ENCODE results near the gene RGL4.
"Not testable (repeated sequence)": the region's sequence is repeated elsewhere in the genome, so short reads cannot be mapped to it uniquely, and the experiment has no call there.

Gene RGL4

GRCh38 chr22:23673050-23673620 is 17.7 kb upstream of the RGL4 start:
- Histone ChIP-seq H3K9ac (ENCODE audit: low read length) (no peak overlapping the region), H3K4me1 (ENCODE audit: control insufficient read depth, insufficient read depth, low read length) (no peaks in the 10 kb centered on the region), H3K4me3 (ENCODE audit: low read length) (no peak overlapping the region), H3K27ac (ENCODE audit: low read depth, low read length) (no peak overlapping the region), H3K27me3 (ENCODE audit: control insufficient read depth, insufficient read depth, low read length) (no peaks in the 10 kb centered on the region), H3K36me3 (ENCODE audit: control insufficient read depth, insufficient read depth, low read length) (peaks cover 3% of the 10 kb centered on the region)

- Histone ChIP-seq H3K27ac (ENCODE audit: low read depth, low read length) (no peak overlapping the region), H3K9ac (ENCODE audit: low read length) (no peak overlapping the region), H3K4me3 (ENCODE audit: low read length) (no peak overlapping the region), H3K27me3 (ENCODE audit: control insufficient read depth, insufficient read depth, low read length) (no peaks in the 10 kb centered on the region), H3K4me1 (ENCODE audit: control insufficient read depth, insufficient read depth, low read length) (no peaks in the 10 kb centered on the region), H3K36me3 (ENCODE audit: control insufficient read depth, insufficient read depth, low read length) (peaks cover 3% of the 10 kb centered on the region)
Observed at GRCh38 chr22:23673826-23674690, 16.8 kb upstream of the RGL4 start.

- not testable (repeated sequence) for H3K9ac ChIP-seq (ENCODE audit: low read length); H3K27me3 ChIP-seq (ENCODE audit: control insufficient read depth, insufficient read depth, low read length); H3K36me3 ChIP-seq (ENCODE audit: control insufficient read depth, insufficient read depth, low read length); H3K4me3 ChIP-seq (ENCODE audit: low read length); H3K4me1 ChIP-seq (ENCODE audit: control insufficient read depth, insufficient read depth, low read length); H3K27ac ChIP-seq (ENCODE audit: low read depth, low read length)
Observed at GRCh38 chr22:23674886-23675501, 15.8 kb upstream of the RGL4 start.

GRCh38 chr22:23675502-23676415 is 15.1 kb upstream of the RGL4 start:
- H3K4me1 ChIP-seq (ENCODE audit: control insufficient read depth, insufficient read depth, low read length): no peaks in the 10 kb centered on the region
- no peaks in the 10 kb centered on the region for H3K27me3 ChIP-seq (ENCODE audit: control insufficient read depth, insufficient read depth, low read length)
- H3K36me3 ChIP-seq (ENCODE audit: control insufficient read depth, insufficient read depth, low read length): peaks cover 5% of the 10 kb centered on the region
- no peak overlapping the region for H3K4me3 ChIP-seq (ENCODE audit: low read length)
- H3K27ac ChIP-seq (ENCODE audit: low read depth, low read length): no peak overlapping the region
- H3K9ac ChIP-seq (ENCODE audit: low read length): no peak overlapping the region

- H3K4me3 ChIP-seq (ENCODE audit: low read length); H3K9ac ChIP-seq (ENCODE audit: low read length); H3K27ac ChIP-seq (ENCODE audit: low read depth, low read length); H3K4me1 ChIP-seq (ENCODE audit: control insufficient read depth, insufficient read depth, low read length); H3K27me3 ChIP-seq (ENCODE audit: control insufficient read depth, insufficient read depth, low read length); H3K36me3 ChIP-seq (ENCODE audit: control insufficient read depth, insufficient read depth, low read length): not testable (repeated sequence)
Observed at GRCh38 chr22:23676841-23677700, 13.7 kb upstream of the RGL4 start.

- H3K9ac ChIP-seq (ENCODE audit: low read length): no peak overlapping the region
Observed at GRCh38 chr22:23677701-23677995, 13.2 kb upstream of the RGL4 start.

GRCh38 chr22:23678133-23678532 is 12.7 kb upstream of the RGL4 start:
- H3K27ac ChIP-seq (ENCODE audit: low read depth, low read length): no peak overlapping the region
- no peaks in the 10 kb centered on the region for H3K27me3 ChIP-seq (ENCODE audit: control insufficient read depth, insufficient read depth, low read length)
- H3K4me3 ChIP-seq (ENCODE audit: low read length): no peak overlapping the region
- no peak overlapping the region for H3K9ac ChIP-seq (ENCODE audit: low read length)
- H3K4me1 ChIP-seq (ENCODE audit: control insufficient read depth, insufficient read depth, low read length): no peaks in the 10 kb centered on the region
- peaks cover 19% of the 10 kb centered on the region for H3K36me3 ChIP-seq (ENCODE audit: control insufficient read depth, insufficient read depth, low read length)

More at GRCh38 chr22:23677701-23677995, 13.2 kb upstream of the RGL4 start:
- Histone ChIP-seq H3K36me3 (ENCODE audit: control insufficient read depth, insufficient read depth, low read length) (peaks cover 14% of the 10 kb centered on the region), H3K27me3 (ENCODE audit: control insufficient read depth, insufficient read depth, low read length) (no peaks in the 10 kb centered on the region), H3K4me1 (ENCODE audit: control insufficient read depth, insufficient read depth, low read length) (no peaks in the 10 kb centered on the region), H3K27ac (ENCODE audit: low read depth, low read length) (no peak overlapping the region), H3K4me3 (ENCODE audit: low read length) (no peak overlapping the region)

GRCh38 chr22:23681026-23681809 is 9.6 kb upstream of the RGL4 start:
- Histone ChIP-seq H3K36me3 (ENCODE audit: control insufficient read depth, insufficient read depth, low read length) (peaks cover 23% of the 10 kb centered on the region), H3K27me3 (ENCODE audit: control insufficient read depth, insufficient read depth, low read length) (no peaks in the 10 kb centered on the region), H3K4me1 (ENCODE audit: control insufficient read depth, insufficient read depth, low read length) (no peaks in the 10 kb centered on the region), H3K27ac (ENCODE audit: low read depth, low read length) (no peak overlapping the region), H3K4me3 (ENCODE audit: low read length) (no peak overlapping the region), H3K9ac (ENCODE audit: low read length) (no peak overlapping the region)

- no peak overlapping the region for H3K4me3 ChIP-seq (ENCODE audit: low read length)
- H3K27me3 ChIP-seq (ENCODE audit: control insufficient read depth, insufficient read depth, low read length): no peaks in the 10 kb centered on the region
- no peak overlapping the region for H3K9ac ChIP-seq (ENCODE audit: low read length)
- no peaks in the 10 kb centered on the region for H3K4me1 ChIP-seq (ENCODE audit: control insufficient read depth, insufficient read depth, low read length)
- no peak overlapping the region for H3K27ac ChIP-seq (ENCODE audit: low read depth, low read length)
- peaks cover 23% of the 10 kb centered on the region for H3K36me3 ChIP-seq (ENCODE audit: control insufficient read depth, insufficient read depth, low read length)
Observed at GRCh38 chr22:23682077-23682476, 8.7 kb upstream of the RGL4 start.

- no peak overlapping the region for H3K27ac ChIP-seq (ENCODE audit: low read depth, low read length)
- peaks cover 23% of the 10 kb centered on the region for H3K36me3 ChIP-seq (ENCODE audit: control insufficient read depth, insufficient read depth, low read length)
- H3K4me1 ChIP-seq (ENCODE audit: control insufficient read depth, insufficient read depth, low read length): no peaks in the 10 kb centered on the region
- no peak overlapping the region for H3K9ac ChIP-seq (ENCODE audit: low read length)
- H3K27me3 ChIP-seq (ENCODE audit: control insufficient read depth, insufficient read depth, low read length): no peaks in the 10 kb centered on the region
- no peak overlapping the region for H3K4me3 ChIP-seq (ENCODE audit: low read length)
Observed at GRCh38 chr22:23682827-23683355, 7.9 kb upstream of the RGL4 start.

- H3K4me3 ChIP-seq (ENCODE audit: low read length): no peak overlapping the region
- H3K27ac ChIP-seq (ENCODE audit: low read depth, low read length): no peak overlapping the region
- H3K9ac ChIP-seq (ENCODE audit: low read length): no peak overlapping the region
- no peaks in the 10 kb centered on the region for H3K4me1 ChIP-seq (ENCODE audit: control insufficient read depth, insufficient read depth, low read length)
- no peaks in the 10 kb centered on the region for H3K27me3 ChIP-seq (ENCODE audit: control insufficient read depth, insufficient read depth, low read length)
- H3K36me3 ChIP-seq (ENCODE audit: control insufficient read depth, insufficient read depth, low read length): peaks cover 23% of the 10 kb centered on the region
Observed at GRCh38 chr22:23683545-23683944, 7.3 kb upstream of the RGL4 start.

All from rectal smooth muscle tissue (tissue), 1 donor.